DOHH2 (cell line): ENCODE measurements around the gene LRRC4B.
"Not testable (repeated sequence)": the region's sequence is repeated elsewhere in the genome, so short reads cannot be mapped to it uniquely, and the experiment has no call there.

Experiments used
- H3F3A ChIP-seq: fragments of 200-600 bp; sonication (generic), shearing (Covaris generic); 2 replicates; pipeline ENCODE4 v1.6.0; 2016; ENCODE audit warnings: antibody characterized with exemption, mild to moderate bottlenecking; ENCODE audit not compliant: control insufficient read depth, insufficient read depth
- H3K27ac ChIP-seq: fragments of 200-600 bp; sonication (generic); 2 replicates; pipeline ENCODE4 v1.5.1; 2014; ENCODE audit warnings: low read depth, mild to moderate bottlenecking, low read length, moderate library complexity
- H3K27me3 ChIP-seq: fragments of 200-600 bp; sonication (generic); 2 replicates; pipeline ENCODE4 v1.6.1; 2014; ENCODE audit warnings: mild to moderate bottlenecking, low read length, mixed read lengths; ENCODE audit not compliant: control insufficient read depth
- H3K36me3 ChIP-seq: fragments of 200-600 bp; sonication (generic); 2 replicates; pipeline ENCODE4 v1.6.1; 2014; ENCODE audit warnings: mild to moderate bottlenecking, low read length, moderate library complexity, mixed read lengths; ENCODE audit not compliant: control insufficient read depth
- H3K4me1 ChIP-seq: fragments of 200-600 bp; sonication (generic); 2 replicates; pipeline ENCODE4 v1.6.1; 2014; ENCODE audit warnings: mild to moderate bottlenecking, low read length, mixed read lengths; ENCODE audit not compliant: control insufficient read depth
- H3K4me2 ChIP-seq: fragments of 200-600 bp; sonication (generic); 2 replicates; pipeline ENCODE4 v1.6.0; 2014; ENCODE audit warnings: mild to moderate bottlenecking, low read length, moderate library complexity
- H3K4me3 ChIP-seq: fragments of 200-600 bp; sonication (generic); 2 replicates; pipeline ENCODE4 v1.5.1; 2014; ENCODE audit warnings: mild to moderate bottlenecking, low read length, mixed read lengths
- H3K79me2 ChIP-seq: fragments of 200-600 bp; sonication (generic); 2 replicates; pipeline ENCODE4 v1.6.1; 2014; ENCODE audit warnings: mild to moderate bottlenecking, low read length, mixed read lengths; ENCODE audit not compliant: control insufficient read depth
- H3K9me2 ChIP-seq: fragments of 200-600 bp; sonication (generic); replicated peaks from 2 replicates; pipeline ENCODE4 v1.6.1; 2014; ENCODE audit warnings: mild to moderate bottlenecking, low read length, mixed read lengths; ENCODE audit not compliant: control insufficient read depth
- H3K9me3 ChIP-seq: fragments of 200-600 bp; sonication (generic); 2 replicates; pipeline ENCODE4 v1.6.1; 2014; ENCODE audit warnings: antibody characterized with exemption, low read length, mixed read lengths; ENCODE audit not compliant: control insufficient read depth, insufficient read depth
- H4K20me1 ChIP-seq: fragments of 200-600 bp; sonication (generic); 2 replicates; pipeline ENCODE4 v1.6.0; 2014; ENCODE audit warnings: low read depth, mild to moderate bottlenecking, antibody characterized with exemption, low read length, moderate library complexity; ENCODE audit not compliant: control insufficient read depth, insufficient read depth
- CTCF ChIP-seq: fragments of 200-600 bp; sonication (generic); IDR thresholded peaks from one replicate; pipeline ENCODE4 v1.5.1; 2014; ENCODE audit warnings: antibody characterized with exemption, mild to moderate bottlenecking, low read depth, low read length; ENCODE audit not compliant: poor library complexity, severe bottlenecking
- EZH2phosphoT487 ChIP-seq: fragments of 200-600 bp; sonication (generic); IDR thresholded peaks from 2 replicates; pipeline ENCODE4 v1.6.1; 2017; ENCODE audit warnings: borderline replicate concordance, mild to moderate bottlenecking, antibody characterized with exemption, low read length, moderate library complexity, mixed read lengths

LRRC4B gene

GRCh38 chr19:50531171-50531612 lies 37.0 kb downstream of the LRRC4B start:
- Histone ChIP-seq H3K4me2 (no peak overlapping the region), H3K4me1 (no peaks in the 10 kb centered on the region), H3K9me3 (peaks cover 11% of the 10 kb centered on the region), H3K9me2 (no peaks in the 10 kb centered on the region), H3K27ac (no peak overlapping the region), H3K36me3 (no peaks in the 10 kb centered on the region), H3F3A (no peaks in the 10 kb centered on the region), H3K79me2 (no peaks in the 10 kb centered on the region), H4K20me1 (no peaks in the 10 kb centered on the region), H3K27me3 (peaks cover 3% of the 10 kb centered on the region; the same call in 1 of the 2 replicates), H3K4me3 (no peak overlapping the region)
- no peak for TF ChIP-seq CTCF
- no peak for TF ChIP-seq EZH2phosphoT487

GRCh38 chr19:50528052-50528451 lies 40.2 kb downstream of the LRRC4B start:
- H3K79me2 ChIP-seq, H3K27ac ChIP-seq, H3F3A ChIP-seq, H3K4me1 ChIP-seq, H3K9me2 ChIP-seq, H3K27me3 ChIP-seq, H4K20me1 ChIP-seq, H3K4me3 ChIP-seq, H3K9me3 ChIP-seq, H3K4me2 ChIP-seq, H3K36me3 ChIP-seq: not testable (repeated sequence)

GRCh38 chr19:50522881-50523280 lies 45.4 kb downstream of the LRRC4B start:
- no peak overlapping the region for H3K4me2 ChIP-seq

More at GRCh38 chr19:50522881-50523280, 45.4 kb downstream of the LRRC4B start:
- H3K27ac ChIP-seq, result no peak overlapping the region
- H3K27me3 ChIP-seq, result no peaks in the 10 kb centered on the region
- TF ChIP-seq CTCF (no peak), EZH2phosphoT487 (no peak)
- no peaks in the 10 kb centered on the region for H4K20me1 ChIP-seq
- H3F3A ChIP-seq, result no peaks in the 10 kb centered on the region
- no peaks in the 10 kb centered on the region for H3K9me3 ChIP-seq
- no peak overlapping the region for H3K4me3 ChIP-seq
- H3K9me2 ChIP-seq, result no peaks in the 10 kb centered on the region
- no peaks in the 10 kb centered on the region for H3K4me1 ChIP-seq
- no peaks in the 10 kb centered on the region for H3K79me2 ChIP-seq
- no peaks in the 10 kb centered on the region for H3K36me3 ChIP-seq
